IPS-18c (cell line): ENCODE measurements around the gene SSH3.

Source experiments
- H3K4me3 ChIP-seq: 2 replicates; pipeline ENCODE4 v1.7.0; 2013; ENCODE audit warnings: low read depth, mild to moderate bottlenecking, low read length, moderate library complexity; ENCODE audit not compliant: insufficient read depth
- H3K9me3 ChIP-seq: one replicate; pipeline ENCODE4 v1.6.1; 2013; ENCODE audit warnings: mild to moderate bottlenecking, low read length, moderate library complexity; ENCODE audit not compliant: control insufficient read depth, insufficient read depth

SSH3 gene

GRCh38 chr11:67345247-67345919, 42.1 kb downstream of the SSH3 start:
- Histone ChIP-seq H3K9me3 (no peaks in the 10 kb centered on the region), H3K4me3 (no peak overlapping the region)

GRCh38 chr11:67345920-67346819, 42.8 kb downstream of the SSH3 start:
- no peaks in the 10 kb centered on the region for H3K9me3 ChIP-seq
- no peak overlapping the region for H3K4me3 ChIP-seq

GRCh38 chr11:67347964-67348749, 44.8 kb downstream of the SSH3 start:
- Histone ChIP-seq H3K4me3 (no peak overlapping the region), H3K9me3 (no peaks in the 10 kb centered on the region)

GRCh38 chr11:67349036-67349435, 45.7 kb downstream of the SSH3 start:
- Histone ChIP-seq H3K9me3 (no peaks in the 10 kb centered on the region), H3K4me3 (no peak overlapping the region)

- H3K9me3 ChIP-seq, result no peaks in the 10 kb centered on the region
- H3K4me3 ChIP-seq, result no peak overlapping the region
These were observed 46.1 kb downstream of the SSH3 start for GRCh38 chr11:67349457-67349856.

- Histone ChIP-seq H3K4me3 (no peak overlapping the region), H3K9me3 (no peaks in the 10 kb centered on the region)
These were observed 46.7 kb downstream of the SSH3 start for GRCh38 chr11:67349928-67350465.

- Histone ChIP-seq H3K4me3 (no peak overlapping the region), H3K9me3 (no peaks in the 10 kb centered on the region)
These were observed 48.1 kb downstream of the SSH3 start for GRCh38 chr11:67351275-67352005.

- Histone ChIP-seq H3K4me3 (peak overlapping the region; percentile 68), H3K9me3 (no peaks in the 10 kb centered on the region)
These were observed 49.4 kb downstream of the SSH3 start for GRCh38 chr11:67352546-67353316.

- peak within 1 kb of the TSS; percentile 68 for H3K4me3 ChIP-seq
These were observed 50.2 kb downstream of the SSH3 start, which contains the start of gene POLD4 for GRCh38 chr11:67353317-67354074. Gene POLD4, minus strand, starts transcription at chr11:67353546. Its CDS starts 147 bp downstream, at chr11:67353399.

GRCh38 chr11:67354075-67355022, 51.0 kb downstream of the SSH3 start:
- peak overlapping the region; percentile 68 for H3K4me3 ChIP-seq
- no peaks in the 10 kb centered on the region for H3K9me3 ChIP-seq

More at GRCh38 chr11:67353317-67354074, 50.2 kb downstream of the SSH3 start, which contains the start of gene POLD4:
- no peaks in the 10 kb centered on the region for H3K9me3 ChIP-seq

- no peaks in the 10 kb centered on the region for H3K9me3 ChIP-seq
- H3K4me3 ChIP-seq, result no peak overlapping the region
These were observed 51.9 kb downstream of the SSH3 start for GRCh38 chr11:67355023-67355793.

GRCh38 chr11:67355794-67356386, 52.6 kb downstream of the SSH3 start:
- Histone ChIP-seq H3K4me3 (no peak overlapping the region), H3K9me3 (no peaks in the 10 kb centered on the region)

GRCh38 chr11:67356387-67356863, 53.1 kb downstream of the SSH3 start:
- H3K4me3 ChIP-seq, result no peak overlapping the region

More at GRCh38 chr11:67356387-67356863, 53.1 kb downstream of the SSH3 start:
- H3K9me3 ChIP-seq, result no peaks in the 10 kb centered on the region
